H9 (cell line): Measurements from ENCODE around the gene ACAA2. TPM values are rescaled to one million over a fixed set of nuclear protein-coding genes. Genes with fewer than 3 reads are reported as not detected.

Experiments used
- DNase-seq: peaks from one replicate; pipeline ENCODE4 v3.0.0-alpha.2; 2017
- H2AFZ ChIP-seq: one replicate; pipeline ENCODE4 v1.6.1; 2013; ENCODE audit warnings: mild to moderate bottlenecking, low read length, control low read depth, moderate library complexity
- H2AK5ac ChIP-seq: 2 replicates; pipeline ENCODE4 v1.6.1; 2013; ENCODE audit warnings: low read length, control low read depth, mixed read lengths; ENCODE audit not compliant: insufficient read length
- H2BK120ac ChIP-seq: one replicate; pipeline ENCODE4 v1.6.1; 2013; ENCODE audit warnings: low read depth, mild to moderate bottlenecking, low read length, control low read depth, inconsistent platforms; ENCODE audit not compliant: poor library complexity, severe bottlenecking
- H2BK12ac ChIP-seq: 2 replicates; pipeline ENCODE4 v1.6.1; 2013; ENCODE audit warnings: low read length, control low read depth, mixed read lengths, low read depth; ENCODE audit not compliant: insufficient read length
- H2BK15ac ChIP-seq: 2 replicates; pipeline ENCODE4 v1.6.1; 2013; ENCODE audit warnings: low read depth, low read length, control low read depth
- H2BK20ac ChIP-seq: one replicate; pipeline ENCODE4 v1.6.1; 2013; ENCODE audit warnings: low read depth, mild to moderate bottlenecking, low read length, control low read depth, inconsistent platforms; ENCODE audit not compliant: poor library complexity, severe bottlenecking
- H2BK5ac ChIP-seq: 2 replicates; pipeline ENCODE4 v1.6.1; 2013; ENCODE audit warnings: low read length, control low read depth, mixed read lengths; ENCODE audit not compliant: insufficient read length
- H3K14ac ChIP-seq: 2 replicates; pipeline ENCODE4 v1.6.1; 2013; ENCODE audit warnings: low read length, control low read depth; ENCODE audit not compliant: insufficient read depth
- H3K18ac ChIP-seq: 2 replicates; pipeline ENCODE4 v1.6.1; 2013; ENCODE audit warnings: low read depth, mild to moderate bottlenecking, mixed read lengths, low read length, control low read depth; ENCODE audit not compliant: insufficient read length
- H3K23ac ChIP-seq: 2 replicates; pipeline ENCODE4 v1.6.1; 2013; ENCODE audit warnings: low read length, control low read depth, mixed read lengths, low read depth; ENCODE audit not compliant: insufficient read length
- H3K23me2 ChIP-seq: 2 replicates; pipeline ENCODE4 v1.6.1; 2013; ENCODE audit warnings: low read depth, mild to moderate bottlenecking, mixed read lengths, low read length, control low read depth; ENCODE audit not compliant: insufficient read length, poor library complexity, severe bottlenecking
- H3K27ac ChIP-seq: 2 replicates; pipeline ENCODE4 v1.5.1; 2013; ENCODE audit warnings: low read length, control low read depth, mixed read lengths, low read depth; ENCODE audit not compliant: insufficient read length
- H3K27me3 ChIP-seq: 2 replicates; pipeline ENCODE4 v1.6.1; 2013; ENCODE audit warnings: low read length, control low read depth, inconsistent platforms; ENCODE audit not compliant: insufficient read depth
- H3K4ac ChIP-seq: 2 replicates; pipeline ENCODE4 v1.6.1; 2013; ENCODE audit warnings: low read depth, mild to moderate bottlenecking, control low read depth, inconsistent platforms, low read length, moderate library complexity
- H3K4me1 ChIP-seq: 2 replicates; pipeline ENCODE4 v1.6.1; 2013; ENCODE audit warnings: low read length, control low read depth, inconsistent platforms; ENCODE audit not compliant: insufficient read depth
- H3K4me2 ChIP-seq: 2 replicates; pipeline ENCODE4 v1.6.1; 2013; ENCODE audit warnings: low read length, control low read depth, mixed read lengths; ENCODE audit not compliant: insufficient read length, insufficient read depth
- H3K56ac ChIP-seq: 2 replicates; pipeline ENCODE4 v1.6.1; 2013; ENCODE audit warnings: low read depth, mild to moderate bottlenecking, mixed read lengths, low read length, control low read depth; ENCODE audit not compliant: insufficient read length
- H3K79me1 ChIP-seq: 2 replicates; pipeline ENCODE4 v1.6.1; 2013; ENCODE audit warnings: low read depth, mild to moderate bottlenecking, moderate library complexity, low read length, control low read depth, inconsistent platforms; ENCODE audit not compliant: insufficient read depth, poor library complexity, severe bottlenecking
- H3K79me2 ChIP-seq: 2 replicates; pipeline ENCODE4 v1.6.1; 2013; ENCODE audit warnings: low read length, control low read depth, inconsistent platforms; ENCODE audit not compliant: insufficient read depth
- H3K9ac ChIP-seq: 2 replicates; pipeline ENCODE4 v1.6.1; 2013; ENCODE audit warnings: low read length, control low read depth, mixed read lengths; ENCODE audit not compliant: insufficient read length; ENCODE audit errors: extremely low read depth
- H3K9me3 ChIP-seq: one replicate; pipeline ENCODE4 v1.6.1; 2013; ENCODE audit warnings: low read depth, low read length, inconsistent platforms; ENCODE audit not compliant: control insufficient read depth
- H3T11ph ChIP-seq: one replicate; pipeline ENCODE4 v1.6.1; 2013; ENCODE audit warnings: mild to moderate bottlenecking, low read length, control low read depth, inconsistent platforms
- H4K20me1 ChIP-seq: one replicate; pipeline ENCODE4 v1.6.1; 2013; ENCODE audit not compliant: control insufficient read depth, insufficient read length, insufficient read depth
- H4K5ac ChIP-seq: 2 replicates; pipeline ENCODE4 v1.6.1; 2013; ENCODE audit warnings: low read depth, mild to moderate bottlenecking, mixed read lengths, low read length, control low read depth; ENCODE audit not compliant: insufficient read length
- H4K8ac ChIP-seq: replicated peaks from 2 replicates; pipeline ENCODE4 v1.6.1; 2013; ENCODE audit warnings: low read length, control low read depth, mixed read lengths, low read depth; ENCODE audit not compliant: insufficient read length
- H4K91ac ChIP-seq: 2 replicates; pipeline ENCODE4 v1.6.1; 2013; ENCODE audit warnings: low read depth, mild to moderate bottlenecking, moderate library complexity, mixed read lengths, low read length, control low read depth; ENCODE audit not compliant: insufficient read length
- H3K27ac Mint-ChIP-seq, 3 experiments: 2 replicates in 2 of 3; 3 replicates in 1 of 3; pipeline ENCODE4 v1.8.0; 2020 to 2021; ENCODE audit warnings: mixed read lengths in 3 of 3, mild to moderate bottlenecking in 1 of 3, moderate library complexity in 1 of 3
- H3K27me3 Mint-ChIP-seq: 2 replicates; pipeline ENCODE4 v1.8.0; 2021; ENCODE audit warnings: low read depth, mild to moderate bottlenecking, moderate library complexity, mixed read lengths
- H3K36me3 Mint-ChIP-seq, 3 experiments: 2 replicates in 2 of 3; 3 replicates in 1 of 3; pipeline ENCODE4 v1.8.0; 2020 to 2021; ENCODE audit warnings: low read depth in 3 of 3, mixed read lengths in 3 of 3; ENCODE audit not compliant: insufficient read depth in 1 of 3
- H3K4me1 Mint-ChIP-seq, 2 experiments: 2 replicates each; pipeline ENCODE4 v1.8.0; 2020; ENCODE audit warnings: mixed read lengths in 2 of 2
- H3K4me3 Mint-ChIP-seq, 2 experiments: 2 replicates in 1 of 2; 3 replicates in 1 of 2; pipeline ENCODE4 v1.8.0; 2020 to 2021; ENCODE audit warnings: mild to moderate bottlenecking in 2 of 2, mixed read lengths in 2 of 2, moderate library complexity in 1 of 2
- H3K9me3 Mint-ChIP-seq, 2 experiments: 2 replicates in 1 of 2; 3 replicates in 1 of 2; pipeline ENCODE4 v1.8.0; 2020; ENCODE audit warnings: mild to moderate bottlenecking in 2 of 2, mixed read lengths in 2 of 2, moderate library complexity in 1 of 2
- CTCF ChIP-seq: fragments of 200-600 bp; sonication (generic); conservative IDR thresholded peaks from 3 replicates; pipeline ENCODE4 v1.8.0; 2021; ENCODE audit warnings: antibody characterized with exemption, mild to moderate bottlenecking
- WGBS: extraction: QIAGEN DNeasy Blood & Tissue Kit; methylation state at CpG from one replicate; pipeline ENCODE4 v1.1.7; 2013; ENCODE audit warnings: missing lambda C conversion rate, low lambda C conversion rate, mixed read lengths; ENCODE audit not compliant: insufficient read length; ENCODE audit errors: extremely low coverage; 5-methylcytosine and 5-hydroxymethylcytosine counted together
- total RNA-seq: library from RNA; stranded (reverse); gene quantifications from 2 replicates; pipeline ENCODE4 v1.2.1, GENCODE V29; 2021

ACAA2 gene
- total RNA-seq, 1 experiment from 2014 or later = 115 TPM

GRCh38 chr18:49856496-49856895 lies 43.2 kb upstream of the ACAA2 start:
- Histone ChIP-seq H3K4me1 (no peaks in the 10 kb centered on the region), H3K4me2 (no peak overlapping the region), H2BK15ac (no peak overlapping the region), H3K79me1 (no peaks in the 10 kb centered on the region), H3K23me2 (no peaks in the 10 kb centered on the region), H3K14ac (no peak overlapping the region), H3K23ac (no peak overlapping the region), H2AFZ (no peak overlapping the region), H3K27ac (no peak overlapping the region), H3K79me2 (no peaks in the 10 kb centered on the region), H4K91ac (no peak overlapping the region), H4K20me1 (no peaks in the 10 kb centered on the region), H3K18ac (no peak overlapping the region), H3K56ac (no peak overlapping the region), H3K4ac (no peak overlapping the region), H4K5ac (no peak overlapping the region), H3K9ac (no peak overlapping the region), H2BK120ac (no peak overlapping the region), H3K27me3 (no peaks in the 10 kb centered on the region), H2BK5ac (no peak overlapping the region), H2AK5ac (no peak overlapping the region), H4K8ac (no peak overlapping the region), H2BK12ac (no peak overlapping the region), H3K9me3 (no peaks in the 10 kb centered on the region), H3T11ph (no peak overlapping the region), H2BK20ac (no peak overlapping the region)
- DNase-seq = no peak
- Mint-ChIP-seq H3K9me3 (no peaks in the 10 kb centered on the region), H3K36me3 (no peaks in the 10 kb centered on the region; a peak in 1 of 7 replicates), H3K27me3 (no peaks in the 10 kb centered on the region), H3K4me1 (peaks cover 8 to 12% of the 10 kb centered on the region in 2 experiments), H3K27ac (peak overlapping the region in 1 of 3 experiments; percentile 82; a peak in 1 of 7 replicates), H3K4me3 (no peak overlapping the region)
- no peak for TF ChIP-seq CTCF
- no CpG with 5 or more reads among the region's 6 CpGs for WGBS
